ENCODE data around the gene ZNF26.

ZNF26 gene

GRCh38 chr12:133061954-133062353 lies 75.8 kb downstream of the ZNF26 start:
- DNase-seq (ENCODE audit: low spot score): no peak
- Mint-ChIP-seq H3K4me3 (no peak overlapping the region), H3K4me1 (ENCODE audit: low read depth) (no peaks in the 10 kb centered on the region), H3K27ac (no peak overlapping the region), H3K27me3 (ENCODE audit: low read depth) (no peaks in the 10 kb centered on the region), H3K36me3 (ENCODE audit: low read depth) (peaks cover 22% of the 10 kb centered on the region), H3K9me3 (peaks cover 79% of the 10 kb centered on the region)

DNA sequence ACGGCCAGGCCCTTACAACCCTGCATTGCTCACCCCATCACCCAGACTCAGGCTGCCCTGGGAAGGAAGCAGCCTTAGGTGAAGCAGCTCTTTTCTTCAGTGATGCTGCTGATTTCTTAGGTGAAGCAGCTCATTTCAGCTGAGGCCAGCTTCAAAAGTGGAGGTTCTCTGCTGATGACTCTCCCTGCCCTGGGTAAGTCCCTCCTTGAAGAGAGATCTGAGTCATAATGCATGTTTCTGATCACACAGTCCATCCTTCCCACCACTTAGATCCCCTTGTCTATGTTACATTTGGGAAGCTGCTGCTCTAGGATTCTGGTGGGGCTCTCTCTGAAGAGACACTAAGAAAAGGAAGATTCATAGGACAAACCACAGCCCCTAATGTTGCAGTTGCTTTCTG lies 77.4 kb downstream of the ZNF26 start:
- Mint-ChIP-seq H3K36me3 (ENCODE audit: low read depth) (peaks cover 7% of the 10 kb centered on the region), H3K4me3 (no peak overlapping the region), H3K27ac (no peak overlapping the region), H3K9me3 (peaks cover 73% of the 10 kb centered on the region), H3K27me3 (ENCODE audit: low read depth) (no peaks in the 10 kb centered on the region), H3K4me1 (ENCODE audit: low read depth) (no peaks in the 10 kb centered on the region)
- DNase-seq (ENCODE audit: low spot score): no peak

DNA sequence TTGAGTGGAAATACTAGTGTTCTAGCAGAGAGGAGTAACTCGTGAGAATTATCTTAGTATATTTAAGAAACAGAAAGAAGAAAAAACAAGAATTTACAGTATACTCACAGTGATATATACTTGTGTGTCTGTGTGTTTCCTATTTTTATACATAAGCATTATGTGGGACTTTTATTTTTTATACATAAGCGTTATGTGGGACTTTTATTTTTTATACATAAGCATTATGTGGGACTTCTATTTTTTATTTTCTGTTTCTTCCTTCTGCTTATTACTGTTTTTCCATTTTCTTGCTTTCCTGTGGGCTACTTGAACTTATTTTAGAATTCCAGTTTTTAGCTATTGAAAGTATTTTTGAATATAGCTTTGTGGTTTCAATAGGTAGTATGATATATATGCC lies 87.7 kb downstream of the ZNF26 start:
- no peak for DNase-seq (ENCODE audit: low spot score)
- H3K27ac Mint-ChIP-seq: no peak overlapping the region
- H3K9me3 Mint-ChIP-seq: peaks cover 46% of the 10 kb centered on the region

More for the DNA sequence above, 87.7 kb downstream of the ZNF26 start:
- Mint-ChIP-seq H3K4me3 (no peak overlapping the region), H3K36me3 (ENCODE audit: low read depth) (peaks cover 5% of the 10 kb centered on the region), H3K27me3 (ENCODE audit: low read depth) (no peaks in the 10 kb centered on the region), H3K4me1 (ENCODE audit: low read depth) (no peaks in the 10 kb centered on the region)
